Mesenteric fat pad (tissue), 1 donor: Measurements from ENCODE around the gene STAP2. TPM values are rescaled to one million over a fixed set of nuclear protein-coding genes. Genes with fewer than 3 reads are reported as not detected.
"Not testable (repeated sequence)": the region's sequence is repeated elsewhere in the genome, so short reads cannot be mapped to it uniquely, and the experiment has no call there.

ENCODE experiments used
- DNase-seq: peaks from one replicate; pipeline ENCODE4 v3.0.0-alpha.2; 2020; ENCODE audit warnings: low spot score
- total RNA-seq: library from RNA; stranded (reverse); fragmentation: NEBNext Ultra II Directional; extraction: Animal tissue kit (Norgen Biotek cat#: 25700); gene quantifications from one replicate; pipeline ENCODE4 v1.2.1, GENCODE V29; 2021
- donor health status: DM: yes; HTN: yes; CAD: no.

Gene STAP2
- total RNA-seq, 1 donor from 2014 or later, result 3.0 TPM

- DNase-seq, result no peak
These were observed 20.3 kb upstream of the STAP2 start for GRCh38 chr19:4358709-4359626.

GRCh38 chr19:4357921-4358326, 19.3 kb upstream of the STAP2 start:
- no peak for DNase-seq

- DNase-seq, result no peak
These were observed 18.6 kb upstream of the STAP2 start for GRCh38 chr19:4357095-4357797.

GRCh38 chr19:4354897-4355296, 16.3 kb upstream of the STAP2 start:
- no peak for DNase-seq

- DNase-seq, result no peak
These were observed 15.7 kb upstream of the STAP2 start for GRCh38 chr19:4354282-4354681.

- no peak for DNase-seq
These were observed 14.1 kb upstream of the STAP2 start for GRCh38 chr19:4352701-4353121.

- no peak for DNase-seq
These were observed 12.1 kb upstream of the STAP2 start for GRCh38 chr19:4350726-4351125.

GRCh38 chr19:4350111-4350510, 11.5 kb upstream of the STAP2 start:
- no peak for DNase-seq

- not testable (repeated sequence) for DNase-seq
These were observed 10.6 kb upstream of the STAP2 start for GRCh38 chr19:4349225-4349624.

GRCh38 chr19:4347521-4347920, 8.9 kb upstream of the STAP2 start:
- no peak for DNase-seq

GRCh38 chr19:4346020-4346383, 7.4 kb upstream of the STAP2 start:
- no peak for DNase-seq

- DNase-seq, result no peak
These were observed 6.9 kb upstream of the STAP2 start for GRCh38 chr19:4345342-4346019.

- peak; percentile 97 for DNase-seq
These were observed 5.0 kb upstream of the STAP2 start, which contains the start of gene MPND for GRCh38 chr19:4343370-4344307. Gene MPND, plus strand, starts transcription at chr19:4343562. Its CDS starts 32 bp downstream, at chr19:4343594.

- DNase-seq, result peak; percentile 96
These were observed 4.2 kb upstream of the STAP2 start for GRCh38 chr19:4342615-4343369.

- no peak for DNase-seq
These were observed 3.6 kb upstream of the STAP2 start for GRCh38 chr19:4342314-4342614.

GRCh38 chr19:4337906-4338440, 654 bp downstream of the STAP2 start:
- no peak for DNase-seq

GRCh38 chr19:4334929-4335570, 3.6 kb downstream of the STAP2 start:
- DNase-seq, result no peak

GRCh38 chr19:4329858-4330257, 8.8 kb downstream of the STAP2 start:
- no peak for DNase-seq

GRCh38 chr19:4328991-4329681, 9.5 kb downstream of the STAP2 start:
- not testable (repeated sequence) for DNase-seq
